Measurements from ENCODE around the gene PGM5. TPM values are rescaled to one million over a fixed set of nuclear protein-coding genes. Genes with fewer than 3 reads are reported as not detected.

Gene PGM5
- polyA plus RNA-seq, 3 donors from 2014 or later, result 1.2 TPM; not detected in 2

DNA sequence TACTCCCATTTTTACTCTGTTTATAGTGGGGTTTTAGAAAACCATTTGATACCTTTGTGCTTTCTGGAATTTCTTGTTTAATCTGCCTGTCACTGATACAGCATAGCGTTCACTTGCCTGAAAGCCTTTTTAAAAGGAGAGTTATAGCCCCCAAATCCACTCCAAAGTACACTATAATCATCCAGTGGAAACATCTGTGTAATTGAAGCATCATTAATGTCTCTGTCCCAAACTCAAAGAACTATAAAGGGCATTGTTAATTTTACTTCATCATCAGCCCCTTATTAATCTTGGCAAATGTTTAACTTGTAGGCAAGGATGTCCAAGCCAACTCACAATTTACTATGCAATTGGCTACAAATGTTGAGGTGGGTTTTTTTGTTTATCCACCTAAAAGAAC, 120.0 kb downstream of the PGM5 start:
- no peak for DNase-seq
- Mint-ChIP-seq H3K4me1 (no peaks in the 10 kb centered on the region), H3K27ac (no peak overlapping the region), H3K36me3 (no peaks in the 10 kb centered on the region), H3K4me3 (no peak overlapping the region), H3K9me3 (peaks cover 0 to 6% (median 0%) of the 10 kb centered on the region in 6 donors), H3K27me3 (ENCODE audit: low read depth in 3 of 3) (peaks cover 2 to 5% (median 4%) of the 10 kb centered on the region in 3 donors)

DNA sequence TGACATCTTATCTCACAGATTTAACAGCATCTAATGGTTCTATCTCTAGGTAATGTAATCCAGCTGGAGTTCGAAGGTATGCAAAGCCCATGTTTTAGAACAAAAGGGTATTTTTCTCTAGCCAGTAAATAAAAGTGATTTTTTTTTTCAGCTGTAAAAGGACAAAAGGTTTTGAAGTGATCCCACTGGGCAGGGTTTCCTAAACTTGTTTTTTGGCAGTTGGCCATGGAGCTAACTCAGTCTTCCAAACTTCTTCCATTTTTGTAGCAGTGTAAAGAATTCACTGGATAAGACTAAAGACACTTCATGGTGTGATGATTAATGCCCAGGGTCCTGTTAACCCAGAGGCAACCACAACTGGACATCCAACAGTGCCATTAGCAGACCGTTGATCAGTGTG, 120.4 kb downstream of the PGM5 start:
- no peaks in the 10 kb centered on the region for H3K4me1 Mint-ChIP-seq
- H3K9me3 Mint-ChIP-seq, result peaks cover 0 to 6% (median 0%) of the 10 kb centered on the region in 6 donors
- no peak for DNase-seq
- H3K27me3 Mint-ChIP-seq (ENCODE audit: low read depth in 3 of 3), result peaks cover 2 to 5% (median 4%) of the 10 kb centered on the region in 3 donors
- no peak overlapping the region for H3K27ac Mint-ChIP-seq
- no peak overlapping the region for H3K4me3 Mint-ChIP-seq
- no peaks in the 10 kb centered on the region for H3K36me3 Mint-ChIP-seq

DNA sequence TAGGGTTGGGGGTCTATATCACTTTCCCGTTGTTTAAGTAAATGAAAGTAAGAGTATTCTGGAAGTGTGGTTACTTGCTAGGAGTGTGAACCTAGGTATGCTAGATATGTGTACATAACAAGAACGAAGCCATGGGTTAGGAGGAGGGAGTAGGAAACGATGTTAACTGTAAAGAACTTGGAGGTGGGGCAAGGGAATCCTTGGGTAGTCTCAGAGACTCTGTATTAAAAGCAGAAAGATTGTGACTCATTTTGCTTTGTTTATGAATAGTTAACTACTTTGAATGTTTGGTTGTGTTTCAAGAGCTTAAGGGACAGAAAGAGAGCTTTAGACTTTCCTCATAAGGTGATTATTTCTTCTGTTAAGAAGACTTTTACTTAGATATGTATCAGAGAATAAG, 124.4 kb downstream of the PGM5 start:
- no peak for DNase-seq
- no peak overlapping the region for H3K4me3 Mint-ChIP-seq
- H3K27me3 Mint-ChIP-seq (ENCODE audit: low read depth in 3 of 3), result peaks cover 0 to 7% (median 2%) of the 10 kb centered on the region in 3 donors
- H3K9me3 Mint-ChIP-seq, result peaks cover 0 to 9% (median 0%) of the 10 kb centered on the region in 6 donors
- H3K27ac Mint-ChIP-seq, result no peak overlapping the region
- H3K36me3 Mint-ChIP-seq, result no peaks in the 10 kb centered on the region
- H3K4me1 Mint-ChIP-seq, result no peaks in the 10 kb centered on the region

DNA sequence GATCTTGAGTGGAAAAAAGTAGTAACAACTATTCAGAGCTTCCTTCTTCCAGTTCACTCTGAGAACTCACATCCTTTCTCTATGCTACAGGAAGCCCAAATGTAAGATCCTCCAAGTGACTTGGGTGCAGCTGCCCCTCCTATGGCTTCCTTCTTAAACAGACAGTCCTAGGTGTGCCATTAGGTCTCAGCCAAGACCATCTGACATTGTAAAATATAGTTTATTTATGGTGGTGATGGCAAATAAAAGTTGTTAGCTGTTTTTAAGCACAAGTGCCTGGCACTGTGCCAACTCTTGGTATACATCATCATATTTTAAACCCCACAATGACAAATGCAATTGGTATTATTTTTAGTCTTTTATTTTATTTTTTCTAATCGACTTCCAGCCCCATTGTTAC, 126.1 kb downstream of the PGM5 start:
- Mint-ChIP-seq H3K4me1 (no peaks in the 10 kb centered on the region), H3K27ac (no peak overlapping the region), H3K4me3 (no peak overlapping the region), H3K36me3 (no peaks in the 10 kb centered on the region), H3K9me3 (peaks cover 0 to 9% (median 0%) of the 10 kb centered on the region in 6 donors), H3K27me3 (ENCODE audit: low read depth in 3 of 3) (peaks cover 2 to 10% (median 2%) of the 10 kb centered on the region in 3 donors)
- DNase-seq, result no peak

DNA sequence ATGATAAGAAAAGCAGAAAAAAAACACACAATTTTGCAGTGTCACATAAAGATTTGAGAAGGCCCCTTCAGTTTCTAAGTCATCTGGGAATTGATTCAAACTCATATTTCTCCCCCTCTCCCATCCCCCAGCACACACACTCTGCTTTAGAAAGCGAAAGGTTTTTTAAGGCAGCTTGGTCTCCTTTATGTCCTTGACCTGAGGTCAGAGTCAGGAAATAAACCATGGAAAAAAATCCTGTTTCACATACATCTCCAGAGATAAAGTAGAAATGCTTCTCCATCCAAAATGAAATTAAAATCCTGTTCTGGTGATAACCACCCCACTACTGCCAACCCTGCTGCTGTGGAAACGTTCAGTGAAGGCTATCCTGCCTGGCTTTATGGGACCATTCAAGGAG, 131.7 kb downstream of the PGM5 start:
- no peak for DNase-seq
- Mint-ChIP-seq H3K27me3 (ENCODE audit: low read depth in 3 of 3) (peaks cover 0 to 10% (median 4%) of the 10 kb centered on the region in 3 donors), H3K4me3 (no peak overlapping the region), H3K4me1 (no peaks in the 10 kb centered on the region), H3K36me3 (no peaks in the 10 kb centered on the region), H3K27ac (no peak overlapping the region), H3K9me3 (peaks cover 0 to 9% (median 0%) of the 10 kb centered on the region in 6 donors)

DNA sequence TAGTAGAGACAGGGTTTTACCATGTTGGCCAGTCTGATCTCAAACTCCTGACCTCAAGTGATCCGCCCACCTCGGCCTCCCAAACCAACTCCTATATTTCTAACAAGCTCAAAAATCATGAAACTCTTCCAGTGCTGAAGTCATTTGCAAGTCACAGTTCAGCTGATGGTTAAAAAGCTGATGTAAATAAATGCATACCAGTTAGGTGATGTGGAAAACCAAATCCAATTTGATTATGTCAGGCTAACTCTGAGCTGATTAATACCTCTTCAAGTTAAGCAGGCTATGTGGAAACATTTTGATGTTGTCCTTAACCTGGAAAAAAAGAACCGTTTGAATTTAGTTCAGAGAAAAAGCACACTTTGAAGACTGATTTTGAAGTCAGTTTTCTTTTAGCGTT, 133.2 kb downstream of the PGM5 start:
- H3K9me3 Mint-ChIP-seq, result peaks cover 0 to 9% (median 0%) of the 10 kb centered on the region in 6 donors
- H3K27me3 Mint-ChIP-seq (ENCODE audit: low read depth in 3 of 3), result peaks cover 0 to 8% (median 4%) of the 10 kb centered on the region in 3 donors

DNA sequence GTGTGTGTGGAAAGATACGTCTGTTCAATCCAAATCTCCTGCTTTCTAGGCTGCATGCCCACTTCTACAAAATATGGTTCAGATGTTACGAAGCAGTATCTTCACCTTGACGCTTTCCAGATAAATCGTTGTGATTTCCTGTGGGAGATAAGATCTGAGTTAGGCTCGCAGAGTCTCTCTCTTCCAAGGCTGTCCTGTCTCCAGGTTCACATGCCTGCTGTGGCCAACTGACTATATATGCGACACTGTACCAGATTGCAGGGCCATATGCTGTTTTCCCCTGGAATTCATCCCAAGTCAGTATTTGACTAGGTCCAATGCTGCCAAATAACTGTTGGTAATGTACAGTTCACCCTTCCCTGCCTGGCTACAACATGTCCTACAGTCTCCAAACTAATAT, 136.4 kb downstream of the PGM5 start:
- H3K36me3 Mint-ChIP-seq, result no peaks in the 10 kb centered on the region
- H3K27me3 Mint-ChIP-seq (ENCODE audit: low read depth in 3 of 3), result peaks cover 0 to 4% (median 3%) of the 10 kb centered on the region in 3 donors
- H3K27ac Mint-ChIP-seq, result no peak overlapping the region
- H3K4me3 Mint-ChIP-seq, result no peak overlapping the region
- no peak for DNase-seq
- peaks cover 0 to 2% of the 10 kb centered on the region in 2 donors for H3K4me1 Mint-ChIP-seq
- no peaks in the 10 kb centered on the region for H3K9me3 Mint-ChIP-seq

More for the DNA sequence above, 133.2 kb downstream of the PGM5 start:
- Mint-ChIP-seq H3K36me3 (no peaks in the 10 kb centered on the region), H3K4me3 (no peak overlapping the region), H3K27ac (no peak overlapping the region), H3K4me1 (no peaks in the 10 kb centered on the region)
- DNase-seq, result no peak

DNA sequence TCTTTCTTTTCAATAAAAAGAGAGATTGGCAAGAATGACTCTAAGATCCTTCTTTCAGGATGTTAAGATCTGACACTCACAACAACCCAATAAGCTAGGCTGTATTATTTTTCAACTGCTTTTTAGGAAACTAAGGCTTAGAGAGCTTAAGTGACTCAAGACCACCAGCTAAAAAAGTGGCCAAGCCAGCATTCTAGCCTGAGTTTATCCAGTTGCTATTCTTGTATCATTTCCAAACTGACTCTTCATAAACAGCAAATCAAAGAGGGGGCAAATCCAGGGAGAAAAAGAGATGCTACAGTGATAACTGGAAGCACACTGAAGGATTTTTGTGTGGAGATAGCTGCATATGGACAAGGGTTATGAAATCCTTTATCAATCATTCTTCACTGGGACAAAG, 137.1 kb downstream of the PGM5 start:
- peaks cover 0 to 4% (median 3%) of the 10 kb centered on the region in 3 donors for H3K27me3 Mint-ChIP-seq (ENCODE audit: low read depth in 3 of 3)
- H3K4me1 Mint-ChIP-seq, result peaks cover 0 to 9% of the 10 kb centered on the region in 2 donors
- H3K27ac Mint-ChIP-seq, result no peak overlapping the region
- H3K36me3 Mint-ChIP-seq, result no peaks in the 10 kb centered on the region
- H3K9me3 Mint-ChIP-seq, result no peaks in the 10 kb centered on the region
- H3K4me3 Mint-ChIP-seq, result no peak overlapping the region
- DNase-seq, result no peak

DNA sequence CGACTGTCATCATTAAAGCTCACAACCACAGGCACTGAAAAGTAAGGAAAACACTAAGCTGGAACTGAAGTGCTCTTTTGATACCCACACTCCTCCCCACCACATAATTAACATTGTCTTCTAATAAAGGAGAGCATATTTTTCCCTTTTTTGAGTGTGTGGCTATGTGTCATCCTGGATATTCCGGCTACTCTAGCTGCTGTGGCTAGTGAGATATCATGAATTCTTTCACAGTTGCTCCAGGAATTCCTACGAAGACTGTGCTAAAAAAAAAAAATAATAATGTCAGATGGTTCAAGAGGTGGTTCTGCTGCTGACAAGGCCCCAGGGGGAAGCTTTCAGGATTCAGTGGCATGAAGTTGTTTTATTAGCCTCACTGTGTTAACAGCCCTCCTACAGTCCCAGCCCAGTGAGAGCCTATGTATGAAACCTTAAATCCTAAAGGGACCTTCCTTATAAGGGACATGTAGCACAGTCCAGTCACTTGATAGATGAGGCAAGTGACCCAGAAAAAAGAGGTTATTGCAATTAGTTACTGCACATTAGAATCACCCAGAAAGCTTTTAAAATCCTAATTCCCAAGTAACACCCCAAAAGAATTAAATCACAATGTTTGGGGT, 137.7 kb downstream of the PGM5 start:
- H3K27me3 Mint-ChIP-seq (ENCODE audit: low read depth in 3 of 3), result peaks cover 0 to 4% (median 3%) of the 10 kb centered on the region in 3 donors
- peaks cover 4 to 14% of the 10 kb centered on the region in 2 donors for H3K4me1 Mint-ChIP-seq
- H3K36me3 Mint-ChIP-seq, result no peaks in the 10 kb centered on the region
- no peak overlapping the region for H3K27ac Mint-ChIP-seq
- no peak overlapping the region for H3K4me3 Mint-ChIP-seq
- H3K9me3 Mint-ChIP-seq, result no peaks in the 10 kb centered on the region
- DNase-seq, result no peak

DNA sequence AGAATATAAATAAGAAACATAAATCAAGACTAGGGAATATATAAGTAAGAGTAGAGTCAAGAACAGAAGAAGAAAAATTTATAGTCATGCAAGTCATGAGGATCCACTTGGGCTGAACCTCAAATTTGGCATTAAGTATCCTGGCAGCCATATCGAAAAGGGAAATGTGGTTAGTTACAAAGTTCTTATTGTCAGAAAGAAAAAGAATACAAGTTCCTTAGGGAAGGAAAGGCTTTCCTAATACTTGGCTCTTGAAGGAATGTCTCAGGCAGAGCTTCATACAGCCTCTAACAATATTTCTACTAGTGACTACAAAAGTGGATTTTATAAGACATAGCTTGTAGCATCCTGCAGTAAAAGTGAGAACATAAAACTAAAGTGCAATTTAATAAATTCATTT, 138.8 kb downstream of the PGM5 start:
- no peaks in the 10 kb centered on the region for H3K9me3 Mint-ChIP-seq
- no peaks in the 10 kb centered on the region for H3K36me3 Mint-ChIP-seq
- no peak overlapping the region for H3K27ac Mint-ChIP-seq
- DNase-seq, result no peak
- peaks cover 0 to 3% (median under 1%) of the 10 kb centered on the region in 3 donors for H3K27me3 Mint-ChIP-seq (ENCODE audit: low read depth in 3 of 3)
- H3K4me3 Mint-ChIP-seq, result no peak overlapping the region
- H3K4me1 Mint-ChIP-seq, result peaks cover 8 to 17% of the 10 kb centered on the region in 2 donors

DNA sequence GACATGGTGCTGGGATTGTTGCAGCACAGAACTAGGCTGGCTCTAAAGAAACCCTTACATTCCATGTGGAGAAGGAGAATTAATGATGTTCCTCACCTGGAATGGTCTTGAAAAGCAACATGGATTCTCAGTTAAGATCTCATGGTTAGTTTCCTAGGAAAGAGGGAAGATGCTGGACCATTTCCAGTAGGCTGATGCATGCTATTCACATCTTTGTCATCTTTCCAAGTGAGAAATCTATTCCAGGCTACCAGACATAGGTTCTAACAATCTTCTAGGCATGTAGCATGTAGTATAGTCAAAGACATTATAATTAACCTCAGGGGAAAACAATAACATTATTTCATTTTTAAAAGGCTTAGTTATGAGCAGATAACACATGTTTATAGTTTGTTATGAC, 139.9 kb downstream of the PGM5 start:
- H3K9me3 Mint-ChIP-seq, result peaks cover 0 to 2% (median 0%) of the 10 kb centered on the region in 6 donors
- no peaks in the 10 kb centered on the region for H3K36me3 Mint-ChIP-seq
- no peak overlapping the region for H3K27ac Mint-ChIP-seq
- no peak overlapping the region for H3K4me3 Mint-ChIP-seq
- peaks cover 0 to 3% (median 1%) of the 10 kb centered on the region in 3 donors for H3K27me3 Mint-ChIP-seq (ENCODE audit: low read depth in 3 of 3)
- peaks cover 8 to 17% of the 10 kb centered on the region in 2 donors for H3K4me1 Mint-ChIP-seq
- DNase-seq, result no peak

DNA sequence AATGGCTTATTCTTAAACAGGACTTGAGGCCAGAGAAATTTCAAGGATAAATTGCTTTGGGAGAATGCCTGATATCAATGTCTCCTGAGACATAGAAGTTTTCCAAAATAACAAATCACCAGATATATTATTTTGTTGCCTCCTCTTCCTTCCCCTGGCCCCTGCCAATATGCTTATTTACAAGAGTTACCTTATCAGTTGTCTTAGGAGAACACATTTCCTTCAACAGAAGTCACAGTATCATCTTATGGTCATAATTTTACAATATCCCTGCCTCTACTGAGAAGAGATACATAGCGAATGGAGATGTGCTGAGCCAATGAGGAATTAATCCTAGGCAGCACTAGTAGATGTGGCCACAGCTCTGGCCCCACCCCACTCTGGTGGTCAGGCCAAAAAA, 141.2 kb downstream of the PGM5 start:
- Mint-ChIP-seq H3K27ac (no peak overlapping the region), H3K4me1 (peaks cover 8 to 17% of the 10 kb centered on the region in 2 donors), H3K4me3 (no peak overlapping the region), H3K36me3 (no peaks in the 10 kb centered on the region), H3K9me3 (peaks cover 0 to 2% (median 0%) of the 10 kb centered on the region in 6 donors), H3K27me3 (ENCODE audit: low read depth in 3 of 3) (peaks cover 0 to 1% (median 0%) of the 10 kb centered on the region in 3 donors)
- no peak for DNase-seq

DNA sequence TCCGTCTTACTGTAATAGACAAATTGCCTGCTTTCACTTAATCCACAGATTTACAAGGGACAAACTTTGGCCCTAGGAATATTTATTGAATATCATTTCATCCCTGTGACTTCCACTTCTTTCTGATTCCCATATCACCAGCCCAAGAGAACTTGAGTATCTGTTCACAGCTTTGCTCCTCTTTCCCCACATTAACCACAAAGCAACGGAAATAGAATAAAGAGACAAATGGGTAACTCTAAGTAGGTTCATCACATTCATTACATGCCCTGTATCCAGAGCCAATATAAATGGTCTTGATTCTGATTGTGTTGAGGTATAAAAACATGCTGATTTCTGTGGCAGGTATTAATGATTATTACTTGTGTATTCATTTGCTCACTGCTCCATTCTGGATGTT, 142.4 kb downstream of the PGM5 start:
- H3K9me3 Mint-ChIP-seq, result peaks cover 0 to 2% (median 0%) of the 10 kb centered on the region in 6 donors
- no peak overlapping the region for H3K4me3 Mint-ChIP-seq
- peaks cover 0 to 1% (median 0%) of the 10 kb centered on the region in 3 donors for H3K27me3 Mint-ChIP-seq (ENCODE audit: low read depth in 3 of 3)
- H3K36me3 Mint-ChIP-seq, result no peaks in the 10 kb centered on the region
- DNase-seq, result no peak
- H3K27ac Mint-ChIP-seq, result no peak overlapping the region
- peaks cover 8 to 17% of the 10 kb centered on the region in 2 donors for H3K4me1 Mint-ChIP-seq

DNA sequence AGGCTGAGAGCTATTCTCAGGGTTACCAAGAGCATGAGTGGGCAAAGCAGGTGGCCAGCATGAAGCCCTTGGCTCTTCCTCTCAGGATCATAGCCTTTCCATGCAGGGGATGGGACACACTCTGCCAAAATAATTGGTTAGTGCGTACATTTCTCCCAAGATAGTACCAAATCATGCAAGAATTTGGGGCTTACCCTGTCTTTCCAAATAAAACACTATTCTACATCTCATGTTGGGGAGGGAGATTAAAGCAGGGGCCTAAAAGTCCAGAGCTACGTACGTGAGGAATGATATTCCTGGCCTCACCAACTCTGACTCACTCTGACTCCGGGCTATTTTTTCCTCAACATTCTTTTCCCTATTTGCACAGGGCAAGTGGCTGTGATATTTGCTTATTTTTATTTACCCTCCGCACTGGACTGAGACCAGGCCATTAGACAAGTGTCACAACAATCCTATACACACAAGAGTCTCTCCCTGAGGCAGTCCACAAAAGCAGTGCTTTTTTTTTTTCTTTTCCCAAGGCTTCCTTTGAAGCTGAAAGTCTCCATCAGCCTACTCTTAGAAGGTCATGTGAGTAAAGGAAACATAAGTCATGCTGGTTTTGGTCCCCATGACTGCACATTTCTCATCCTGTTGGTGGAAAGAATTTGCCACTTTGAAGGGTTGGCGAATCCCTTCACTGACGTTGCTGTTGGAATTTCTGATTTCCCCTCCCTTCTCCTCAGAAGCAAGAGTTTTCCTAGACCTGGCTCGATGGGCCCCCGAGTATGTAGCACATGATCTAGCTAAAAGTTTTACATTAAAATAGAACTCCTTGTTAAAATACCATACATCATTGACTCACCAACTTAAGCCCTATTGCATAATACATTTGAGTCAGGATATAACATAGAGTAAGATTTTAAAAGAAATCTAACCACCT, 144.3 kb downstream of the PGM5 start:
- H3K27ac Mint-ChIP-seq, result no peak overlapping the region
- peaks cover 8 to 17% of the 10 kb centered on the region in 2 donors for H3K4me1 Mint-ChIP-seq
- no peak for DNase-seq
- peaks cover 0 to 2% (median 0%) of the 10 kb centered on the region in 6 donors for H3K9me3 Mint-ChIP-seq
- H3K4me3 Mint-ChIP-seq, result no peak overlapping the region
- H3K27me3 Mint-ChIP-seq (ENCODE audit: low read depth in 3 of 3), result peaks cover 0 to 2% (median 0%) of the 10 kb centered on the region in 3 donors
- H3K36me3 Mint-ChIP-seq, result no peaks in the 10 kb centered on the region

Data from immature natural killer cell (primary cell).